ENCODE results near the gene ARID4A.
"Not testable (repeated sequence)": the region's sequence is repeated elsewhere in the genome, so short reads cannot be mapped to it uniquely, and the experiment has no call there.

ARID4A gene

GRCh38 chr14:58415636-58416547 lies 117.5 kb downstream of the ARID4A start:
- Mint-ChIP-seq H3K9me3 (ENCODE audit: low read depth) (peaks cover 3% of the 10 kb centered on the region), H3K36me3 (peaks cover 16% of the 10 kb centered on the region), H3K4me3 (no peak overlapping the region), H3K4me1 (ENCODE audit: low read depth) (peaks cover 22% of the 10 kb centered on the region), H3K27me3 (no peaks in the 10 kb centered on the region), H3K27ac (no peak overlapping the region)

- not testable (repeated sequence) for H3K4me3 Mint-ChIP-seq; H3K9me3 Mint-ChIP-seq (ENCODE audit: low read depth); H3K27me3 Mint-ChIP-seq; H3K27ac Mint-ChIP-seq
- Mint-ChIP-seq H3K4me1 (ENCODE audit: low read depth) (peaks cover 24% of the 10 kb centered on the region), H3K36me3 (peaks cover 14% of the 10 kb centered on the region)
Observed at GRCh38 chr14:58416934-58417333, 118.6 kb downstream of the ARID4A start.
